HFFc6 (cell line): ENCODE data around the gene ANGPTL8. TPM values are rescaled to one million over a fixed set of nuclear protein-coding genes. Genes with fewer than 3 reads are reported as not detected.

Source experiments
- DNase-seq: peaks from one replicate; pipeline ENCODE4 v3.0.0-alpha.2; 2018
- H3K27ac Mint-ChIP-seq: 2 replicates; pipeline ENCODE4 v1.8.0; 2020; ENCODE audit warnings: mild to moderate bottlenecking, mixed read lengths
- H3K27me3 Mint-ChIP-seq: 2 replicates; pipeline ENCODE4 v1.8.0; 2021; ENCODE audit warnings: mild to moderate bottlenecking, moderate library complexity, mixed read lengths; ENCODE audit not compliant: insufficient read depth
- H3K36me3 Mint-ChIP-seq: 2 replicates; pipeline ENCODE4 v1.8.0; 2021; ENCODE audit warnings: low read depth, mixed read lengths
- H3K4me1 Mint-ChIP-seq: 2 replicates; pipeline ENCODE4 v1.8.0; 2020; ENCODE audit warnings: low read depth, mixed read lengths
- H3K4me3 Mint-ChIP-seq: 2 replicates; pipeline ENCODE4 v1.8.0; 2020; ENCODE audit warnings: mild to moderate bottlenecking, moderate library complexity, mixed read lengths
- H3K9me3 Mint-ChIP-seq: 2 replicates; pipeline ENCODE4 v1.8.0; 2020; ENCODE audit warnings: mild to moderate bottlenecking, mixed read lengths
- total RNA-seq, 6 experiments: library from RNA; stranded (reverse); fragmentation: NEBNext Ultra II Directional; extraction: Animal tissue kit (Norgen Biotek cat#: 25700); gene quantifications; 2 replicates in 1 of 6; 3 replicates in 5 of 6; pipeline ENCODE4 v1.2.3, GENCODE V29; 2021
- TF ChIP-seq, protein P1 (sequence below): fragments of 200-600 bp; sonication (generic); IDR thresholded peaks from 2 replicates; pipeline ENCODE4 v1.5.0; 2021; ENCODE audit warnings: antibody characterized with exemption, mild to moderate bottlenecking

ANGPTL8 gene
- total RNA-seq, 6 experiments from 2014 or later = not detected

DNA sequence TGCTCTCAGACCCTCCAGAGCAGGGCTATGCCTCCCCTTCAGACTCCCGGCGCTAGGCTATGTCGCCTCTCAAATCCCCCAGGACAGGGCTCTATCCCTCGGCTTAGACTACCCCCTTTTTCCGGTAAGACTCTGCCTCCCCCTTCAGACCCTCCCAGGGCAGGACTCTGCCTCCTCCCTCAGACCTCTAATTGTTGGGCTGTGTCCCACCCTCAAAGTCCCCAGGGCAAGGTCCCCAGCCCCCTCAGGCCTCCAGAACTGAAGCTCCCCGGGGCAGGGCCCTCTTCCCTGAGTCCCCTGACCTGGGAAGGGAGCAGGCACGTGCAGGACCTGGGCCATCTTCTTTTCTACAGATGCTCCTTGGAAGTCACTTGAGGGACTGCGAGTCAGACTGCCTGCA, 45.2 kb upstream of the ANGPTL8 start:
- Mint-ChIP-seq H3K9me3 (peaks cover 5% of the 10 kb centered on the region), H3K4me1 (peaks cover 48% of the 10 kb centered on the region), H3K27me3 (peaks cover 1% of the 10 kb centered on the region; the same call in 1 of the 2 replicates), H3K27ac (peak overlapping the region; percentile 52; the same call in 1 of the 2 replicates), H3K36me3 (peaks cover 23% of the 10 kb centered on the region), H3K4me3 (peak overlapping the region; percentile 42; the same call in 1 of the 2 replicates)
- DNase-seq = no peak
- TF ChIP-seq, protein P1, sequence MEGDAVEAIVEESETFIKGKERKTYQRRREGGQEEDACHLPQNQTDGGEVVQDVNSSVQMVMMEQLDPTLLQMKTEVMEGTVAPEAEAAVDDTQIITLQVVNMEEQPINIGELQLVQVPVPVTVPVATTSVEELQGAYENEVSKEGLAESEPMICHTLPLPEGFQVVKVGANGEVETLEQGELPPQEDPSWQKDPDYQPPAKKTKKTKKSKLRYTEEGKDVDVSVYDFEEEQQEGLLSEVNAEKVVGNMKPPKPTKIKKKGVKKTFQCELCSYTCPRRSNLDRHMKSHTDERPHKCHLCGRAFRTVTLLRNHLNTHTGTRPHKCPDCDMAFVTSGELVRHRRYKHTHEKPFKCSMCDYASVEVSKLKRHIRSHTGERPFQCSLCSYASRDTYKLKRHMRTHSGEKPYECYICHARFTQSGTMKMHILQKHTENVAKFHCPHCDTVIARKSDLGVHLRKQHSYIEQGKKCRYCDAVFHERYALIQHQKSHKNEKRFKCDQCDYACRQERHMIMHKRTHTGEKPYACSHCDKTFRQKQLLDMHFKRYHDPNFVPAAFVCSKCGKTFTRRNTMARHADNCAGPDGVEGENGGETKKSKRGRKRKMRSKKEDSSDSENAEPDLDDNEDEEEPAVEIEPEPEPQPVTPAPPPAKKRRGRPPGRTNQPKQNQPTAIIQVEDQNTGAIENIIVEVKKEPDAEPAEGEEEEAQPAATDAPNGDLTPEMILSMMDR = no peak

DNA sequence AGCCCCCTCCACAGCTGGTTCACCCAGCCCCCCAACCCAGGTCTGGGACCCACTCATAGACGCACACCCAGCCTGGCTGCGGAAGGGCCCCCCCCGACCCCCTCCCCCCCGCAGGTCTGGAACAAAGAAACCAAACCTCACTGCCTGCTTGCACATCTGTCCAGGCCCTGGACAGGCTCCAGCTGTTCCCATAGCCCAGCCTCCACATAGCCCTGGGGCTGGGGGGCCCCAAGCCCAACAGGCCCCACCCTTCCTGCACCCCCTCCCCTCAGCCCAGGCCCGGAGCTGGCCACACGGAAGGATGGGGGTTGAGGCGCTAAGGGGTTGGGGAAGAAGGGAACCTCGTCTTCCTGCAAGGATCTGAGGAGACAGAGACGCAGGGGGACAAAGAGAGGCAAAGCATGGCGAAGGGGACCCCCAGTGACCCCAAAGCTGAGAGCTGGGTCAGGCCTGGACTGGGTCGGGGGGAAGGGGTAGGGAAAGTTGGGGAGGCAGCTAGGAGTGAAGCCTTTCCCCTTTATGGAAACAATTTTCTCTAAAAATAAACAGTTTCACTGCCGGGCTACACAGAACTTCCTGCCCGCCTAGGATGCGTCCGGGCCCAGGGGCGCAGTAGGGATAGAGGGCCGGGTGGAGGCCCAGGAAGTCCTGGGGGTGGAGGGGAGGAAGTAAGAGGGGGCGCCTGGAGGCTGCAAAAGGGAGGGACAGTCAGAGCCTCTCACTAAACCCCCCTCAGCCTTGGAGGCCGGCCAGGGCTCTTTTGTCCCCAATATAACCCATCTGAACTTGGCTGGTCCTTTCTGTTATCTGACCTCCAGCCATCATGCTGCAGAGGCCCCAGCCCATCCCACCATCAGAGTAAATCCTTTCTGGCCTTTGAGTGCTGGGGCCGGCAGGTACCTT, 44.5 kb upstream of the ANGPTL8 start:
- Mint-ChIP-seq H3K4me3 (peak overlapping the region; percentile 88), H3K9me3 (peaks cover 5% of the 10 kb centered on the region), H3K27ac (peak overlapping the region; percentile 81), H3K27me3 (peaks cover 1% of the 10 kb centered on the region; the same call in 1 of the 2 replicates), H3K4me1 (peaks cover 40% of the 10 kb centered on the region), H3K36me3 (peaks cover 21% of the 10 kb centered on the region)
- TF ChIP-seq, protein P1 = no peak
- DNase-seq = no peak

DNA sequence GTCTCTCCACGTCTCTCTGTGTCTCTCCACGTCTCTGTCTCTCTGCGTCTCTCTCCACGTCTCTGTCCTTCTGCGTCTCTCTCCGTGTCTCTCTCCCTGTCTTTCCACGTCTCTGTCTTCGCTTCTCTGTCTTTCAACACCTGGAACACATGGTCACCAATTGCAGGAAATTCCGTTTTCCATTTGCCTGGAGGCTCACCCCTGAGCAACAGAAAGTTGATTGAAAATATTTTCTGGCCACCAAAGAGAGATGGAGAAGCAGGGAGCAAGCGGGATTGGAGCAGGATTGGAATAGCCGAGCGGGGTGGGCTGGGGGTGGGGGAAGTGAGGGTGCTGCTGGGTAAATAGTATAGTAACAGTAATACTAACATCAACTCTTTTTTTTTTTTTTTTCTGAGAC, 43.7 kb upstream of the ANGPTL8 start:
- Mint-ChIP-seq H3K9me3 (peaks cover 5% of the 10 kb centered on the region), H3K36me3 (peaks cover 21% of the 10 kb centered on the region), H3K27me3 (peaks cover 1% of the 10 kb centered on the region; the same call in 1 of the 2 replicates), H3K4me3 (peak overlapping the region; percentile 88), H3K4me1 (peaks cover 34% of the 10 kb centered on the region), H3K27ac (peak overlapping the region; percentile 81)
- TF ChIP-seq, protein P1 = no peak
- no peak for DNase-seq

DNA sequence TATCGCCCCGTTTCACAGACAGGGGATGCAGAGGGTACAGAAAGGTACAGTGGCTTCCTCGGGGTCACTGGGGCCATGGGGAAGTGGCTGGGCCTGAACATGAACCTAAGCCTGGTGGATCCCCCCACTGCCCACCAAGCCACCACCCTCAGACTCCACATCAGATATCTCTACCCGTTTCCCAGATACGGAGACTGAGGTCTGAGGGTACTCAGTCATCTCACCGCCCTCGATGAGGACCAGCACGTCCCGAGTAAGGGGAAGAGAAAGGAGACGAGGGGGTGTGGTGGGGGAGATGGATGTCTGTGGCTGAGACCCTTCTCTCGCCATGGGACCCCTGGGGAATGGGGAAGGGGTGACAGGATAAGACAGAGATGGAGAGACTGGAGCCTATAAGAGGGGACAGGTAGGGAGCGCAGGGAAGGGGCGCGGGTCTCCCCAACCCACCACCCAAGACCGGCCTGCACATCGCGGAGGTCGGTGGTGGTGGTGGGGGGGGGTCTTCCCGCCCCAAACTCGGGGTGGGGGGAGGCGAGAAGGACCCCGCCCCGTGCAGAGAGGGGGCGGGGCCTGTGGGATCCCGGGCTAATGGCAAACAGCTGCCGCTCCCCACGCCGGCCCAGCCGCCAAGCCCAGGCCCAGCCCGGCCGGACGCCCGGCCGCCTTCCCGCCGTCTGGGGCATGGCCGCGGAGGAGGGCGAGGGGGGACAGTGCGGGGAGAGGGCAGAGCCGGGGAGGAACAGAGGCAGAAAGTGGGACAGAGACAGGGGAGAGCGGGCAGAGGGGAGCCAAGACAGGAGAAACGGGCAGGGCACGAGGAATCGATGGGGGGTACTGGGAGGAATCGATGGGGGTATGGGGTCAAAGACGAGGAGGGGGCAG, 42.8 kb upstream of the ANGPTL8 start:
- H3K4me1 Mint-ChIP-seq = peaks cover 27% of the 10 kb centered on the region
- peaks cover 15% of the 10 kb centered on the region for H3K36me3 Mint-ChIP-seq
- H3K27me3 Mint-ChIP-seq = peaks cover 1% of the 10 kb centered on the region; the same call in 1 of the 2 replicates
- peak overlapping the region; percentile 81 for H3K27ac Mint-ChIP-seq
- TF ChIP-seq, protein P1 = no peak
- no peak for DNase-seq
- H3K9me3 Mint-ChIP-seq = peaks cover 2% of the 10 kb centered on the region
- H3K4me3 Mint-ChIP-seq = peak overlapping the region; percentile 88

DNA sequence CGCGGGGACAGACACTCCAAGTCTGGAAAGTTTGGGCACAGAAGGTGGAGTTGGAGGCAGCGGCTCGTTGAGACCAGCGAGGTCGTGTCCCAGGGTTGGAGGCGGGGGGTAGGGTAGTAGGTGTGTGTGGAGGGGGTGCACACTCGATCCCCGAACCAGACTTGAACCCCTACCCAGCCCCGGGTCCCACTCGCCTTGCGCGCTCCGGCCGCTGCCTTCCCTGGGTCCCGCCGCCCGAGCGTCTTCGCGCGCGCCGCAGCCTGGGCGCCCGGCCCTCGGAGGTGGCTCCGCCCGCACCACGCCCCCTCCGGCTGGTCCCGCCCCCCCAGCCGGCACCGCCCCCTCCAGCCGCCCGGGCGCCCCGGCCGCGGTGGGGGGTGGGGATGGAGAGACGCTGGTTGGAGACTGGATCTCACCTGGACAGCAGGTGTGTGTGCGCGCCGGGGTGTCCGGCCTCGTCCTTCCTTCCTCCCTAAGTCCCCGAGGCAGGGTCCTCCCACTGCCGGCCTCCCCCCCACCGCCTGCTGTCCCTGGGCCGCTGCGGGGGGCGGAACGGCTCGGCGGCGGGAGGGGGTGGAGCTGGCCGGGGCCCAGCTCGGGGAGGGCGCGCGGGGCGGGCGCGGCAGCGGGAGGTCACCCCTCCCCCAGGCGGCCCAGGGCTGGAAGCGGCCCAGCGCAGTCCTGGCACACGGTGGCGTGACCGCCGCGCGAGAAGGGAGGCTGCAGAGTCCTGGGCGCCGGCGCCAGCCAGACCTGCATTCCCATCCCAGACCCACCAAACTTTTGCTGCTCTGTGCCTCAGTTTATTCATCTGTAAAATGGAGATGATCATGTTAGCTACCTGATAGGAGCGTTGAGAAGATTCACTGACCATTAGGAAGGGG, 41.9 kb upstream of the ANGPTL8 start, which contains the start of gene KANK2:
KANK2 (minus strand) TSS at position 255 of the 884 bp plus-strand sequence. CDS start 3,034 bp downstream, outside the sequence.
- peak; percentile 35 for DNase-seq
- 0 out of 2 replicates have a peak, but pooled peaks cover 1% of the 10 kb centered on the region for H3K27me3 Mint-ChIP-seq
- H3K9me3 Mint-ChIP-seq = no peaks in the 10 kb centered on the region
- H3K4me1 Mint-ChIP-seq = peaks cover 26% of the 10 kb centered on the region
- peak within 1 kb of the TSS; percentile 88 for H3K4me3 Mint-ChIP-seq
- peaks cover 9% of the 10 kb centered on the region for H3K36me3 Mint-ChIP-seq
- TF ChIP-seq, protein P1 = peak; percentile 24; the same call in 1 of the 2 replicates
- H3K27ac Mint-ChIP-seq = peak within 1 kb of the TSS; percentile 81
